B cell (primary cell): ENCODE measurements around the gene AKTIP. TPM values are rescaled to one million over a fixed set of nuclear protein-coding genes. Genes with fewer than 3 reads are reported as not detected.

Source experiments
- ATAC-seq: fragments of 200-7000 bp; cut with Tn5 transposase; one replicate; pipeline ENCODE4 v1.10.0; 2021; ENCODE audit warnings: low read depth, mild to moderate bottlenecking, moderate number of reproducible peaks, moderate library complexity
- CTCF ChIA-PET: fragments of 350-600 bp; sonication (Branson Sonifier 250); formaldehyde crosslinking; loops from one replicate; lab custom pipeline; 2021; ENCODE audit warnings: antibody characterized with exemption, inconsistent platforms; lab: Charles Lee
- POLR2A ChIA-PET: fragments of 350-600 bp; sonication (Branson Sonifier 250); formaldehyde crosslinking; loops from one replicate; lab custom pipeline; 2021; ENCODE audit warnings: antibody characterized with exemption; lab: Charles Lee
- DNase-seq: peaks from one replicate; pipeline ENCODE4 v3.0.0; 2013
- H2AFZ ChIP-seq: 2 replicates; pipeline ENCODE4 v1.6.1; 2012; ENCODE audit warnings: mild to moderate bottlenecking, low read depth, low read length; ENCODE audit not compliant: insufficient read depth, poor library complexity, severe bottlenecking
- H3K27ac ChIP-seq, 2 donors: 1 replicate in 1 of 2; 2 replicates in 1 of 2; pipeline ENCODE4 v1.5.1; 2012 to 2013; ENCODE audit warnings: low read length in 2 of 2, mild to moderate bottlenecking in 2 of 2, moderate library complexity in 1 of 2
- H3K27me3 ChIP-seq, 4 experiments: fragments of 200-600 bp in 1 of 4; sonication (generic) in 1 of 4; replicated peaks in 1 of 4; 1 replicate in 2 of 4; 2 replicates in 2 of 4; pipeline versions ENCODE4 v1.6.1 to v1.7.0; 2013 to 2016; ENCODE audit warnings: low read length in 3 of 4, mild to moderate bottlenecking in 2 of 4, mixed read lengths in 1 of 4, moderate library complexity in 1 of 4; ENCODE audit not compliant: insufficient read depth in 4 of 4, control insufficient read depth in 3 of 4; ENCODE audit errors: control extremely low read depth in 1 of 4
- H3K36me3 ChIP-seq, 2 experiments: replicated peaks in 1 of 2; 1 replicate in 1 of 2; 2 replicates in 1 of 2; pipeline versions ENCODE4 v1.6.1 to v1.7.1; 2013; ENCODE audit warnings: low read length in 1 of 2; ENCODE audit not compliant: insufficient read depth in 2 of 2, control insufficient read depth in 1 of 2; ENCODE audit errors: control extremely low read depth in 1 of 2, extremely low read depth in 1 of 2
- H3K4me1 ChIP-seq, 2 donors: fragments of 200-600 bp in 1 of 2; sonication (generic) in 1 of 2; 1 replicate in 1 of 2; 2 replicates in 1 of 2; pipeline versions ENCODE4 v1.5.1 to v1.6.1; 2013 to 2017; ENCODE audit warnings: low read length in 2 of 2; ENCODE audit not compliant: control insufficient read depth in 2 of 2, insufficient read depth in 2 of 2
- H3K4me2 ChIP-seq: replicated peaks from 2 replicates; pipeline ENCODE3; 2012; ENCODE audit warnings: mild to moderate bottlenecking, low read depth, low read length; ENCODE audit not compliant: poor library complexity, severe bottlenecking
- H3K4me3 ChIP-seq, 5 experiments: fragments of 200-600 bp in 1 of 5; sonication (generic) in 1 of 5; 1 replicate in 3 of 5; 2 replicates in 2 of 5; pipeline versions ENCODE4 v1.5.1 to v1.7.0; 2011 to 2016; ENCODE audit warnings: low read length in 4 of 5, mild to moderate bottlenecking in 4 of 5, low read depth in 2 of 5, control low read depth in 1 of 5, moderate library complexity in 1 of 5; ENCODE audit not compliant: insufficient read depth in 1 of 5; ENCODE audit errors: control extremely low read depth in 1 of 5, extremely low read depth in 1 of 5
- H3K79me2 ChIP-seq: fragments of 200-600 bp; sonication (generic); one replicate; pipeline ENCODE4 v1.6.0; 2016; ENCODE audit warnings: low read length; ENCODE audit not compliant: control insufficient read depth, insufficient read depth
- H3K9ac ChIP-seq: fragments of 200-600 bp; sonication (generic); 2 replicates; pipeline ENCODE4 v1.6.1; 2017; ENCODE audit warnings: mild to moderate bottlenecking, low read length, moderate library complexity
- H3K9me3 ChIP-seq, 3 donors: one replicate each; pipeline versions ENCODE4 v1.6.1 to v1.7.1; 2013; ENCODE audit warnings: low read length in 2 of 3; ENCODE audit not compliant: control insufficient read depth in 2 of 3, insufficient read depth in 1 of 3; ENCODE audit errors: control extremely low read depth in 1 of 3
- H4K20me1 ChIP-seq: 2 replicates; pipeline ENCODE4 v1.6.0; 2012; ENCODE audit warnings: mild to moderate bottlenecking, low read length; ENCODE audit not compliant: insufficient read depth, control insufficient read depth, poor library complexity, severe bottlenecking
- H3K27ac Mint-ChIP-seq: one replicate; pipeline ENCODE4 v1.8.0; 2021; ENCODE audit warnings: mixed read lengths
- H3K27me3 Mint-ChIP-seq: one replicate; pipeline ENCODE4 v1.8.0; 2021; ENCODE audit warnings: mixed read lengths
- H3K4me1 Mint-ChIP-seq: one replicate; pipeline ENCODE4 v1.8.0; 2021; ENCODE audit warnings: mixed read lengths
- H3K4me3 Mint-ChIP-seq: one replicate; pipeline ENCODE4 v1.8.0; 2021; ENCODE audit warnings: mixed read lengths
- H3K9me3 Mint-ChIP-seq: one replicate; pipeline ENCODE4 v1.8.0; 2022; ENCODE audit warnings: mixed read lengths; ENCODE audit not compliant: insufficient read depth
- EZH2 ChIP-seq: IDR thresholded peaks from 2 replicates; pipeline ENCODE4 v1.6.1; 2012; ENCODE audit warnings: borderline replicate concordance, low read depth, mild to moderate bottlenecking, moderate library complexity, low read length; ENCODE audit not compliant: insufficient read depth, poor library complexity, severe bottlenecking
- WGBS: methylation state at CpG from one replicate; pipeline ENCODE4 v1.1.5; 2013; ENCODE audit warnings: missing lambda C conversion rate; ENCODE audit not compliant: insufficient coverage; 5-methylcytosine and 5-hydroxymethylcytosine counted together
- intact Hi-C: fragments of 100-400 bp; cut with micrococcal nuclease; formaldehyde crosslinking; loops from one replicate; pipeline ENCODE4 v1.10.0; 2022
- polyA plus RNA-seq: library from polyadenylated mRNA; depleted of rRNA; stranded (reverse); fragments of >200 nt; gene quantifications from 2 replicates; pipeline ENCODE4 v1.2.3, GENCODE V29; 2012
- total RNA-seq, 2 donors: library from RNA; stranded (reverse); fragments of 120-200 nt in 1 of 2; gene quantifications; 1 replicate in 1 of 2; 2 replicates in 1 of 2; pipeline versions ENCODE4 v1.2.3 to v1.2.4, GENCODE V29; 2013 to 2022
- TF ChIP-seq, protein P1 (sequence below): fragments of 200-600 bp; IDR thresholded peaks from one replicate; pipeline ENCODE4 v1.8.0; 2022; ENCODE audit warnings: antibody characterized with exemption, mild to moderate bottlenecking

Gene AKTIP
- total and polyA plus RNA-seq, 2 donors (not counting 1 experiment from before 2014, with no cell fraction given), result 12.6 to 24.0 TPM

DNA sequence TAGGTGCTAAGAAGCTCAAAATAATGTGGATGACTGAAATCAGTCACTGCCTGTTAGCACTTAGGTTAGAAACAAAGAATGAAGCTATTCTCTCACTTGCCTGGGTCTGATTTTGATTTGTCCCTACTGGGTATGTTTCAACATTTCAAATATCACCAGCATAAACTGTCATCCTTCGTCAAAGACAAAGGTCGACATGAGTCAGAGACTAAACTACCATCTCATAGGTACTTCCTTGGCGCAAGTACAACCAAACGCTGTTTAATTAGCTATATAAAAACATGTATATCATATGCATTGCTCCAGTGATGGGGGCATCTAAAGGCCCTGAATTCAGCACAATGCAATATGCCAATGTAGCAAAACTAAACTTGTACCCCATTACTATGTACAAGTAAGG, 4.0 kb downstream of the AKTIP start:
- WGBS, result no CpG with 5 or more reads among the region's 4 CpGs
- H3K27ac ChIP-seq, result no peak overlapping the region
- Mint-ChIP-seq H3K27me3 (no peaks in the 10 kb centered on the region), H3K27ac (no peak overlapping the region), H3K9me3 (no peaks in the 10 kb centered on the region), H3K4me3 (no peak overlapping the region), H3K4me1 (peaks cover 24% of the 10 kb centered on the region)
- no peak overlapping the region for H2AFZ ChIP-seq
- H3K79me2 ChIP-seq, result peaks cover 20% of the 10 kb centered on the region
- no peaks in the 10 kb centered on the region for H3K27me3 ChIP-seq
- no peak overlapping the region for H3K9ac ChIP-seq
- no peak overlapping the region for H3K4me2 ChIP-seq
- TF ChIP-seq, protein P1, sequence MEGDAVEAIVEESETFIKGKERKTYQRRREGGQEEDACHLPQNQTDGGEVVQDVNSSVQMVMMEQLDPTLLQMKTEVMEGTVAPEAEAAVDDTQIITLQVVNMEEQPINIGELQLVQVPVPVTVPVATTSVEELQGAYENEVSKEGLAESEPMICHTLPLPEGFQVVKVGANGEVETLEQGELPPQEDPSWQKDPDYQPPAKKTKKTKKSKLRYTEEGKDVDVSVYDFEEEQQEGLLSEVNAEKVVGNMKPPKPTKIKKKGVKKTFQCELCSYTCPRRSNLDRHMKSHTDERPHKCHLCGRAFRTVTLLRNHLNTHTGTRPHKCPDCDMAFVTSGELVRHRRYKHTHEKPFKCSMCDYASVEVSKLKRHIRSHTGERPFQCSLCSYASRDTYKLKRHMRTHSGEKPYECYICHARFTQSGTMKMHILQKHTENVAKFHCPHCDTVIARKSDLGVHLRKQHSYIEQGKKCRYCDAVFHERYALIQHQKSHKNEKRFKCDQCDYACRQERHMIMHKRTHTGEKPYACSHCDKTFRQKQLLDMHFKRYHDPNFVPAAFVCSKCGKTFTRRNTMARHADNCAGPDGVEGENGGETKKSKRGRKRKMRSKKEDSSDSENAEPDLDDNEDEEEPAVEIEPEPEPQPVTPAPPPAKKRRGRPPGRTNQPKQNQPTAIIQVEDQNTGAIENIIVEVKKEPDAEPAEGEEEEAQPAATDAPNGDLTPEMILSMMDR, result no peak
- no peak for TF ChIP-seq EZH2
- DNase-seq (no peak), ATAC-seq (no peak)
- intact Hi-C loops, result no loop called here
- POLR2A ChIA-PET, result no interaction called here
- H3K36me3 ChIP-seq, result peaks cover 0 to 42% of the 10 kb centered on the region in 2 experiments
- CTCF ChIA-PET, result no interaction called here
- peaks cover 10 to 12% of the 10 kb centered on the region in 2 donors for H3K4me1 ChIP-seq
- no peaks in the 10 kb centered on the region for H3K9me3 ChIP-seq
- no peak overlapping the region for H3K4me3 ChIP-seq
- no peaks in the 10 kb centered on the region for H4K20me1 ChIP-seq

DNA sequence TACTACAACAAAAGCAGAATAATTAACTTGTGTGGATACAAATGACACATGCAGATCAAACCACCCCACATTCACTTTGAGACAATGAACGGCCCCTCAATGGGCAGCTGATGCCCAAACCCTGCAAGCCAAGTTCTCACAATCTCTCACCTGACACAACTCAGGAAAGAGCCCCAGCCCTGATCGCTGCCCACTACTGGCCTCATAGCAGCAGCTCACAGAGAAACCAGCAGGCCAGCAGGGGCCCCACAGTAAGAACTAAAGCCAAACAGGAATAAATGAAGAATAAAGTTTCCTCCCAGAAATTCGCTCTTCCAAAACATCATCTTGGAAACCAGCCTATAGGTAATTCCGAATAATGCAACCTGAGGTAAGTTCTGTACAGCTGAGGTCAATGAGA, 7.7 kb downstream of the AKTIP start:
- intact Hi-C loops, result no loop called here
- Histone ChIP-seq H3K9ac (no peak overlapping the region), H3K27me3 (no peaks in the 10 kb centered on the region), H2AFZ (no peak overlapping the region), H3K27ac (no peak overlapping the region), H3K4me3 (no peak overlapping the region), H3K4me1 (no peaks in the 10 kb centered on the region), H3K36me3 (peaks cover 5 to 69% of the 10 kb centered on the region in 2 experiments), H4K20me1 (no peaks in the 10 kb centered on the region), H3K9me3 (no peaks in the 10 kb centered on the region), H3K79me2 (no peaks in the 10 kb centered on the region), H3K4me2 (no peak overlapping the region)
- DNase-seq, result no peak
- no peaks in the 10 kb centered on the region for H3K9me3 Mint-ChIP-seq
- CTCF ChIA-PET, result no interaction called here
- TF ChIP-seq, protein P1, result no peak
- no peak for TF ChIP-seq EZH2
- no peak overlapping the region for H3K4me3 Mint-ChIP-seq
- no peaks in the 10 kb centered on the region for H3K4me1 Mint-ChIP-seq
- ATAC-seq, result no peak
- no peak overlapping the region for H3K27ac Mint-ChIP-seq
- 95% methylated on average over 2 of the region's 4 CpGs for WGBS
- POLR2A ChIA-PET, result no interaction called here
- H3K27me3 Mint-ChIP-seq, result no peaks in the 10 kb centered on the region
